Measurements from ENCODE around the gene PCSK6.

GRCh38 chr15:101390462-101390861, 99.0 kb downstream of the PCSK6 start:
- TF ChIP-seq CTCF (IDR thresholded peaks at IDR 0.05) (no peak), POLR2A (IDR thresholded peaks at IDR 0.05) (no peak)
